Dendritic cell treated with granulocyte-macrophage colony-stimulating factor and Interleukin-4, amounts not matched to agents 40 ng/mL and 50 ng/mL, for 4 days (primary cell): ENCODE measurements around the gene UBE2B.
"Not testable (repeated sequence)": the region's sequence is repeated elsewhere in the genome, so short reads cannot be mapped to it uniquely, and the experiment has no call there.

Experiments
- H3K27ac Mint-ChIP-seq: one replicate; pipeline ENCODE4 v1.8.0; 2022; ENCODE audit warnings: mild to moderate bottlenecking, mixed read lengths
- H3K27me3 Mint-ChIP-seq: one replicate; pipeline ENCODE4 v1.8.0; 2022; ENCODE audit warnings: mild to moderate bottlenecking, mixed read lengths
- H3K36me3 Mint-ChIP-seq: one replicate; pipeline ENCODE4 v1.8.0; 2022; ENCODE audit warnings: low read depth, mixed read lengths
- H3K4me1 Mint-ChIP-seq: one replicate; pipeline ENCODE4 v1.8.0; 2022; ENCODE audit warnings: low read depth, mixed read lengths
- H3K4me3 Mint-ChIP-seq: one replicate; pipeline ENCODE4 v1.8.0; 2022; ENCODE audit warnings: mild to moderate bottlenecking, moderate library complexity, mixed read lengths
- H3K9me3 Mint-ChIP-seq: one replicate; pipeline ENCODE4 v1.8.0; 2022; ENCODE audit warnings: mixed read lengths
- intact Hi-C: fragments of 100-400 bp; cut with micrococcal nuclease; formaldehyde crosslinking; loops from one replicate; pipeline ENCODE4 v1.15.0; 2022

Gene UBE2B

GRCh38 chr5:134380346-134380745 is 9.0 kb downstream of the UBE2B start:
- intact Hi-C loops, result loop anchor here (10.0 kb wide), 1 partner anchor 76 kb away; no protein-coding TSS in a partner anchor
- H3K27ac Mint-ChIP-seq, result no peak overlapping the region
- H3K36me3 Mint-ChIP-seq, result peaks cover 96% of the 10 kb centered on the region
- no peaks in the 10 kb centered on the region for H3K27me3 Mint-ChIP-seq
- H3K4me1 Mint-ChIP-seq, result peaks cover 4% of the 10 kb centered on the region
- no peak overlapping the region for H3K4me3 Mint-ChIP-seq
- no peaks in the 10 kb centered on the region for H3K9me3 Mint-ChIP-seq

GRCh38 chr5:134382204-134382603 is 10.8 kb downstream of the UBE2B start:
- not testable (repeated sequence) for H3K9me3 Mint-ChIP-seq, H3K27me3 Mint-ChIP-seq, H3K4me3 Mint-ChIP-seq, H3K4me1 Mint-ChIP-seq, H3K27ac Mint-ChIP-seq
- H3K36me3 Mint-ChIP-seq, result peaks cover 100% of the 10 kb centered on the region
- intact Hi-C loops, result loop anchor here (10.0 kb wide), 1 partner anchor 77 kb away; no protein-coding TSS in a partner anchor

DNA sequence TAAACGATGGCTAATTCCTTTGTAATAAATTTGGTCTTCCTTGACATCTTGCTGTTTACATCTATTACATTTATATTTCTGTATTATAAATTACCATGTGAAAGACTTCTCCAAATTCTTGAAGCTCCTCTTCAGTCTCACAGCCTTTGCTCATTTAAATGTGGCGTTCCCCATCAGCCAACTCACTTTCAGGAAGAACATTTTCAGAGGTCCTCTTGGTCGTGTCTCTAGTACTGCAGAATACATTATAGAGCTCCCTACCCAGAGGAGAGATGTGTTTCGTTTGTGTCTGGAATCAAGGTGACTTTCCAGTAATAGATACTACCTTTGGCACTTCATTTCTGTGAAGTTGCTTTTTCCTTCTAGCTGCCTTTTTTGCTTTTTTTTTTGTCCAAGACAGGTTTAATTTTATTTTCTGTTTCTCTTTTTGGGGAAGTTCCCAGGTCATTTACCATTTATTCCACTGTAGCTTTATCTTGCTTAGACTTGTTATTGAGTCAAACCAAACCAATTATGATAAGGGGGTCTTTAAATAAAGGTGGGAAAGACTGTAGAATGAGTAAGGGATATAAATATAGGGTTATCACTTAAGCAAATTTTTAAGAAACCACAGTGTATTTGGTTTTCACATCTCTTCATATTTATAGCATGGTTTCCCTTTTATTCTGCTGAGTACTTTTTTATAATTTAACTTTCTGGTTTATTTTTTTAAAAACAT is 12.8 kb downstream of the UBE2B start:
- no peaks in the 10 kb centered on the region for H3K4me1 Mint-ChIP-seq
- no peaks in the 10 kb centered on the region for H3K27me3 Mint-ChIP-seq
- H3K9me3 Mint-ChIP-seq, result no peaks in the 10 kb centered on the region
- H3K27ac Mint-ChIP-seq, result no peak overlapping the region
- intact Hi-C loops, result loop anchor here (10.0 kb wide), 1 partner anchor 79 kb away; no protein-coding TSS in a partner anchor
- H3K36me3 Mint-ChIP-seq, result peaks cover 100% of the 10 kb centered on the region
- no peak overlapping the region for H3K4me3 Mint-ChIP-seq

- Mint-ChIP-seq H3K4me3 (no peak overlapping the region), H3K27me3 (no peaks in the 10 kb centered on the region), H3K27ac (no peak overlapping the region), H3K4me1 (no peaks in the 10 kb centered on the region), H3K36me3 (peaks cover 100% of the 10 kb centered on the region), H3K9me3 (no peaks in the 10 kb centered on the region)
- intact Hi-C loops, result loop anchor here (10.0 kb wide), 1 partner anchor 83 kb away; no protein-coding TSS in a partner anchor
Observed at GRCh38 chr5:134387443-134387842, 16.1 kb downstream of the UBE2B start.

DNA sequence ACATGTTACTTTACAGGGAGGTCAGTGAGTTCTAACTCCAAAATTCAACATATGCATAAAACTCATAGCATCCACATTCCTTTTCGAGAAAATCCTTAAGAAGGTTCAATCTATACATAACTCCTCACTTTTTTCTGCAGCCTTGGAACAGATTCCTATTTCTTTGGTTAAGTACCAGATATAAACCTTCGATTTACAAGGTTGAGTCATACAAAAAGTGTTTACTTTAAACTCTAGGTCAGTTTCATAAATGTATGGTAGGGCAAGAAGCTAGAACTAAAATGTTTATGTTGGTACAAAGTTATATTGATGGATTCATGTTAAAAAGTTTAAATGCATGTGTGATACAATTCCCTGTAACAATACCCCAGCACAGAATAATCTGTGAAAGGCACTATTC is 20.9 kb downstream of the UBE2B start:
- Mint-ChIP-seq H3K4me1 (no peaks in the 10 kb centered on the region), H3K27me3 (no peaks in the 10 kb centered on the region), H3K27ac (no peak overlapping the region), H3K36me3 (peaks cover 91% of the 10 kb centered on the region), H3K9me3 (no peaks in the 10 kb centered on the region), H3K4me3 (no peak overlapping the region)
- intact Hi-C loops, result loop anchor here (10.0 kb wide), 1 partner anchor 192 kb away; no protein-coding TSS in a partner anchor

DNA sequence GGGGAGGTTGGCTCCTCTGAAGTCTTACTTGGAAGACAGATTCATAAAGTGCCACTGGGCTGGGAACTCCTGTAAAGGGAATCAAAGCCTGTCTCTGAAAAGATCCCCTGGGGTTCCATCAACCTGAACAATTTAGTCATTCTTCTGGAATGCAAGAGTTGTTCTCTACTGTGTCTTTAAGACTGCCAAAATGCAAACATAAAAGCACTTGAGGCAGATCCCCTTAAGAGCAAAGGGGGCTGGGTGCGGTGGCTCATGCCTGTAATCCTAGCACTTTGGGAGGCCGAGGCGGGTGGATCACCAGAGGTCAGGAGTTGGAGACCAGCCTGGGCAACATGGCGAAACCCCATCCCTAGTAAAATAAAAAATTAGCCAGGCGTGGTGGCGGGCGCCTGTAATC is 23.6 kb downstream of the UBE2B start:
- H3K4me1 Mint-ChIP-seq, result no peaks in the 10 kb centered on the region
- no peaks in the 10 kb centered on the region for H3K27me3 Mint-ChIP-seq
- intact Hi-C loops, result loop anchor here (10.0 kb wide), 1 partner anchor 190 kb away; no protein-coding TSS in a partner anchor
- H3K4me3 Mint-ChIP-seq, result no peak overlapping the region
- H3K36me3 Mint-ChIP-seq, result peaks cover 86% of the 10 kb centered on the region
- no peak overlapping the region for H3K27ac Mint-ChIP-seq
- H3K9me3 Mint-ChIP-seq, result no peaks in the 10 kb centered on the region

- Mint-ChIP-seq H3K36me3 (peaks cover 73% of the 10 kb centered on the region), H3K27ac (no peak overlapping the region)
Observed at GRCh38 chr5:134396274-134396673, 24.9 kb downstream of the UBE2B start.

DNA sequence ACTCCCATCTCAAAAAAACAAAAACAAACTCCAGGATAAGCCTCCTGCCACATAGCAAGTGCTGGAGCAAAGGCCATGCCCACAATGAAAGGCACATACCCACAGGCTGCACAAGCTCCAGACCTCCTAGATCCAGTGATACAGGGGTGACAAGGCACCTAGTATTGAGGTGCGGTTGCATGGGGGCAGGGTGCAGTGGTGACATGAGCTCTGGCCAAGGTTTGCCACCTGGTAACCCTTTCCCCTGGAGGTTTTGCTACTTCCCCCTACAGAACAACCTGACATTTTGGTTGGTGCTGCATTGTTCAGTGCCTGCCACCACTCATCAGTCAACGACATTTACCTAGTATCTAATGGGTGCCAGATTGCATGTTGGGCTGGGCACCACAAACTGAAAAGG is 25.8 kb downstream of the UBE2B start:
- H3K27me3 Mint-ChIP-seq, result no peaks in the 10 kb centered on the region
- H3K36me3 Mint-ChIP-seq, result peaks cover 72% of the 10 kb centered on the region
- intact Hi-C loops, result loop anchor here (10.0 kb wide), 1 partner anchor 188 kb away; no protein-coding TSS in a partner anchor
- H3K4me1 Mint-ChIP-seq, result no peaks in the 10 kb centered on the region
- no peaks in the 10 kb centered on the region for H3K9me3 Mint-ChIP-seq
- no peak overlapping the region for H3K27ac Mint-ChIP-seq
- no peak overlapping the region for H3K4me3 Mint-ChIP-seq

More at GRCh38 chr5:134396274-134396673, 24.9 kb downstream of the UBE2B start:
- Mint-ChIP-seq H3K9me3 (no peaks in the 10 kb centered on the region), H3K4me3 (no peak overlapping the region), H3K4me1 (no peaks in the 10 kb centered on the region), H3K27me3 (no peaks in the 10 kb centered on the region)
- intact Hi-C loops, result loop anchor here (10.0 kb wide), 1 partner anchor 189 kb away; no protein-coding TSS in a partner anchor

DNA sequence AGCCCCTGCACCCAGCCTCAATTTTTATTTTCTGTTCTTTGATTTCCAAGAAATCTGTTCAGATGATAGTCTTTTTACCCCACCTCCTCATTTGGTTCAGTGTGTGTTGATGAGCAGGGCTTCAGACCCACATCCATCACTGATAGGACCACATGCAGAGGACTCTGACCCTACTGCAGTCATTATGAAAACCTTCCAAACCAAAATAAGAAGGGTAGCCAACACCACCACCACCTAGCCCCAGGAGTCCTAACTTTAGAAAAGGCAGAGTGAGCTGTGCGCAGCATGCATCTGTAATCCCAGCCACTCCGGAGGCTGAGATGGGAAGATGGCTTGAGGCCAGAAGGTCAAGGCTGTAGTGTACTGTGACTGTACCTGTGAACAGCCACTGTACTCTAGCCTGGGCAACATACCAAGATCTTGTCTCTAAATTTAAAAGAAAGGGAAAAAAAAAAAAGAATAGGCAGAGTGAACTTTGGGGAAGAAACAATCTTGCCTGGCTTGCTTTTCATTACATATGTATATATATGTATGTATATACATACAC is 27.3 kb downstream of the UBE2B start:
- H3K36me3 Mint-ChIP-seq, result peaks cover 60% of the 10 kb centered on the region
- H3K4me1 Mint-ChIP-seq, result no peaks in the 10 kb centered on the region
- no peak overlapping the region for H3K4me3 Mint-ChIP-seq
- H3K27me3 Mint-ChIP-seq, result no peaks in the 10 kb centered on the region
- intact Hi-C loops, result loop anchor here (10.0 kb wide), 1 partner anchor 186 kb away; no protein-coding TSS in a partner anchor
- no peaks in the 10 kb centered on the region for H3K9me3 Mint-ChIP-seq
- H3K27ac Mint-ChIP-seq, result no peak overlapping the region

DNA sequence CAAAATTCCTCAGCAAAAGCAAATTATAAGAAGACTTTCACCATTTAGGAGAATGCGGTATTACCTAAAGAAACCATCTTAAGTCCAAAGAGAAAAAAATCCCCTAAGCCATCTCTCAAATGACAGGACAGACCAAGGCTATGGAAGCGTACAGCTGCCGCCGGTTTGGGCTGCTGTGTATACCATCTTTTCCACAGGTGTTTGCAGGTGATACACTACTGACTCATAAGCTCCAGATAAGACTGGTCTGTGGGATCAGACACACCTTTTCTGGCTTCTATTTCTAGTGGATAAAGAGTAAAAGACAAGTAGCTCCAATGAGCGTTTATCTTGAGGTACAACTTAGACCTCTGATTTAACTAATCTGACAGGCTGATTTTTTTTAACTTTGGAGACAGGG is 32.6 kb downstream of the UBE2B start:
- Mint-ChIP-seq H3K4me3 (no peak overlapping the region), H3K27ac (no peak overlapping the region), H3K4me1 (no peaks in the 10 kb centered on the region), H3K9me3 (no peaks in the 10 kb centered on the region), H3K27me3 (no peaks in the 10 kb centered on the region), H3K36me3 (peaks cover 52% of the 10 kb centered on the region)
- intact Hi-C loops, result no loop called here

DNA sequence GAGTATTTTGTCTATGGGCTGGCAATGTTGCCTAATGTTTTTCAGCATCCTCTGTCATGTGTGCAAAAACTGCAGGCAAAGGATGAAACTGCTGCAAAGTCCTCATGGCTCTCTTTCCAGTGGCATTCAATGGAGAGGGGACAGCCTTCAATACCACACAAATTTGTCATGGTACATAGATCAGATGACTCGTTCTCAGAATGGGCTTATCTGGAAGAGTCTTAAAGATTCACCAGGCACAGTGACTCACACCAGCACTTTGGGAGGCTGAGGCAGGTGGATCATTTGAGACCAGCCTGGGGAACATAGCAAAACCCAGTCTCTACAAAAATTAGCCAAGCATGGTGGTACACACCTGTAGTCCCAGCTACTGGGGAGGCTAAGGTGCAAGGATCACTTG is 35.0 kb downstream of the UBE2B start:
- Mint-ChIP-seq H3K9me3 (no peaks in the 10 kb centered on the region), H3K4me3 (no peak overlapping the region), H3K4me1 (peaks cover 16% of the 10 kb centered on the region), H3K27ac (no peak overlapping the region), H3K36me3 (peaks cover 50% of the 10 kb centered on the region), H3K27me3 (no peaks in the 10 kb centered on the region)
- intact Hi-C loops, result no loop called here

GRCh38 chr5:134409321-134409720 is 38.0 kb downstream of the UBE2B start:
- H3K27ac Mint-ChIP-seq, result no peak overlapping the region
- intact Hi-C loops, result no loop called here
- no peaks in the 10 kb centered on the region for H3K9me3 Mint-ChIP-seq

GRCh38 chr5:134410822-134411221 is 39.5 kb downstream of the UBE2B start:
- H3K27ac Mint-ChIP-seq, result peak overlapping the region; percentile 87
- H3K4me1 Mint-ChIP-seq, result peaks cover 28% of the 10 kb centered on the region
- H3K36me3 Mint-ChIP-seq, result peaks cover 28% of the 10 kb centered on the region
- intact Hi-C loops, result loop anchor here (1.0 kb wide), 1 partner anchor 116 kb away; no protein-coding TSS in a partner anchor
- H3K27me3 Mint-ChIP-seq, result no peaks in the 10 kb centered on the region
- H3K4me3 Mint-ChIP-seq, result peak overlapping the region; percentile 94
- H3K9me3 Mint-ChIP-seq, result no peaks in the 10 kb centered on the region

More at GRCh38 chr5:134409321-134409720, 38.0 kb downstream of the UBE2B start:
- Mint-ChIP-seq H3K36me3 (peaks cover 39% of the 10 kb centered on the region), H3K4me1 (peaks cover 28% of the 10 kb centered on the region), H3K4me3 (no peak overlapping the region), H3K27me3 (no peaks in the 10 kb centered on the region)

GRCh38 chr5:134411228-134411545 is 39.8 kb downstream of the UBE2B start:
- H3K36me3 Mint-ChIP-seq, result peaks cover 24% of the 10 kb centered on the region
- H3K4me1 Mint-ChIP-seq, result peaks cover 28% of the 10 kb centered on the region
- H3K27me3 Mint-ChIP-seq, result no peaks in the 10 kb centered on the region
- peak overlapping the region; percentile 87 for H3K27ac Mint-ChIP-seq
- intact Hi-C loops, result loop anchor here (1.0 kb wide), 1 partner anchor 116 kb away; no protein-coding TSS in a partner anchor
- H3K9me3 Mint-ChIP-seq, result no peaks in the 10 kb centered on the region
- H3K4me3 Mint-ChIP-seq, result peak overlapping the region; percentile 94
